H1 (cell line): ENCODE measurements around the gene AKR1C1. TPM values are rescaled to one million over a fixed set of nuclear protein-coding genes. Genes with fewer than 3 reads are reported as not detected.

Source experiments
- CTCF ChIA-PET: fragments of 300-600 bp; sonication (Branson Sonifier 250); formaldehyde crosslinking; loops from one replicate; lab custom pipeline; 2021; ENCODE audit not compliant: partially characterized antibody; lab: Charles Lee
- POLR2A ChIA-PET: fragments of 300-600 bp; sonication (Branson Sonifier 250); formaldehyde crosslinking; loops from one replicate; lab custom pipeline; 2021; ENCODE audit warnings: inconsistent platforms; ENCODE audit not compliant: partially characterized antibody; lab: Charles Lee
- DNase-seq, 2 experiments: peaks; one replicate each; pipeline versions ENCODE4 v3.0.0 to v3.0.0-alpha.2; 2010 to 2022; ENCODE audit warnings: low spot score in 2 of 2, low read depth in 1 of 2, mixed read lengths in 1 of 2
- FAIRE-seq: peaks from 2 replicates; lab custom pipeline; 2011; peaks lifted over from hg19 to GRCh38; lab: Jason Lieb, UNC
- H2AFZ ChIP-seq: 2 replicates; pipeline ENCODE4 v1.8.1; 2012; ENCODE audit warnings: low read length, inconsistent platforms
- H2AK5ac ChIP-seq: 2 replicates; pipeline ENCODE4 v1.6.1; 2013; ENCODE audit warnings: low read depth, low read length
- H2BK120ac ChIP-seq: replicated peaks from 2 replicates; pipeline ENCODE3; 2013; ENCODE audit warnings: low read depth, low read length, inconsistent platforms
- H2BK12ac ChIP-seq: 2 replicates; pipeline ENCODE4 v1.6.1; 2013; ENCODE audit warnings: low read depth, low read length
- H2BK15ac ChIP-seq: 2 replicates; pipeline ENCODE4 v1.6.1; 2013; ENCODE audit warnings: low read length
- H2BK20ac ChIP-seq: 2 replicates; pipeline ENCODE4 v1.6.1; 2013; ENCODE audit warnings: low read length
- H2BK5ac ChIP-seq: 2 replicates; pipeline ENCODE4 v1.6.1; 2013; ENCODE audit warnings: low read depth, low read length
- H3K14ac ChIP-seq: 2 replicates; pipeline ENCODE4 v1.6.1; 2013; ENCODE audit warnings: inconsistent platforms; ENCODE audit not compliant: insufficient read length
- H3K18ac ChIP-seq: 2 replicates; pipeline ENCODE4 v1.6.1; 2013; ENCODE audit warnings: low read length; ENCODE audit errors: extremely low read depth
- H3K23ac ChIP-seq: 2 replicates; pipeline ENCODE4 v1.6.1; 2013; ENCODE audit warnings: inconsistent platforms; ENCODE audit not compliant: insufficient read length
- H3K23me2 ChIP-seq: 2 replicates; pipeline ENCODE4 v1.6.1; 2013; ENCODE audit warnings: low read depth, low read length
- H3K27ac ChIP-seq: 2 replicates; pipeline ENCODE4 v1.6.1; 2011; ENCODE audit warnings: low read depth, low read length, inconsistent platforms
- H3K27me3 ChIP-seq, 4 experiments: replicated peaks in 1 of 4; 1 replicate in 1 of 4; 2 replicates in 3 of 4; pipeline versions ENCODE4 v1.6.1 to v1.8.1; 2011 to 2013; ENCODE audit warnings: low read length in 3 of 4, mild to moderate bottlenecking in 3 of 4, inconsistent platforms in 2 of 4, mixed read lengths in 2 of 4, moderate library complexity in 1 of 4; ENCODE audit not compliant: control insufficient read depth in 3 of 4, insufficient read depth in 3 of 4; ENCODE audit errors: extremely low read depth in 1 of 4
- H3K36me3 ChIP-seq, 4 experiments: 2 replicates each; pipeline versions ENCODE4 v1.6.1 to v1.8.1; 2011 to 2013; ENCODE audit warnings: mild to moderate bottlenecking in 4 of 4, low read length in 3 of 4, moderate library complexity in 2 of 4, control low read depth in 1 of 4, inconsistent platforms in 1 of 4; ENCODE audit not compliant: insufficient read depth in 4 of 4, control insufficient read depth in 2 of 4
- H3K4ac ChIP-seq: replicated peaks from 2 replicates; pipeline ENCODE3; 2013; ENCODE audit warnings: low read length, low read depth, mixed read lengths, inconsistent platforms; ENCODE audit not compliant: insufficient read length
- H3K4me1 ChIP-seq, 4 experiments: replicated peaks in 1 of 4; 1 replicate in 1 of 4; 2 replicates in 3 of 4; pipeline versions ENCODE4 v1.6.1 to v1.8.1; 2011 to 2013; ENCODE audit warnings: low read length in 3 of 4, inconsistent platforms in 2 of 4, mixed read lengths in 1 of 4; ENCODE audit not compliant: insufficient read depth in 4 of 4, control insufficient read depth in 3 of 4
- H3K4me2 ChIP-seq, 2 experiments: 2 replicates each; pipeline versions ENCODE4 v1.6.1 to v1.8.1; 2011 to 2013; ENCODE audit warnings: low read depth in 2 of 2, low read length in 2 of 2, control low read depth in 1 of 2, inconsistent platforms in 1 of 2, mild to moderate bottlenecking in 1 of 2; ENCODE audit not compliant: insufficient read depth in 1 of 2
- H3K4me3 ChIP-seq, 4 experiments: fragments of 200-600, 300-600 bp in 1 of 4; sonication (generic), shearing (Covaris generic), sonication (Bioruptor Twin) in 1 of 4; 2 replicates each; pipeline versions ENCODE4 v1.5.1 to v1.8.1; 2011 to 2016; ENCODE audit warnings: low read length in 4 of 4, low read depth in 3 of 4, control low read depth in 2 of 4, inconsistent platforms in 2 of 4, mild to moderate bottlenecking in 2 of 4, mixed read lengths in 1 of 4, moderate library complexity in 1 of 4; ENCODE audit not compliant: insufficient read depth in 2 of 4; ENCODE audit errors: extremely low read depth in 1 of 4
- H3K56ac ChIP-seq: replicated peaks from 2 replicates; pipeline ENCODE3; 2013; ENCODE audit warnings: low read depth, mild to moderate bottlenecking, mixed read lengths, low read length, inconsistent platforms; ENCODE audit not compliant: insufficient read length
- H3K79me1 ChIP-seq: 2 replicates; pipeline ENCODE4 v1.6.1; 2013; ENCODE audit warnings: low read depth, low read length, control low read depth
- H3K79me2 ChIP-seq, 2 experiments: 2 replicates each; pipeline versions ENCODE4 v1.6.1 to v1.8.1; 2012 to 2013; ENCODE audit warnings: low read length in 2 of 2, mild to moderate bottlenecking in 2 of 2, inconsistent platforms in 1 of 2; ENCODE audit not compliant: insufficient read depth in 2 of 2, control insufficient read depth in 1 of 2
- H3K9ac ChIP-seq, 4 experiments: replicated peaks in 1 of 4; 1 replicate in 1 of 4; 2 replicates in 3 of 4; pipeline versions ENCODE4 v1.6.1 to v1.8.1; 2011 to 2013; ENCODE audit warnings: low read depth in 3 of 4, low read length in 3 of 4, control low read depth in 2 of 4, mild to moderate bottlenecking in 2 of 4, moderate library complexity in 2 of 4, inconsistent platforms in 1 of 4; ENCODE audit errors: extremely low read depth in 1 of 4
- H3K9me3 ChIP-seq, 2 experiments: 2 replicates each; pipeline versions ENCODE4 v1.6.1 to v1.8.1; 2012 to 2013; ENCODE audit warnings: mild to moderate bottlenecking in 2 of 2, moderate library complexity in 2 of 2, control low read depth in 1 of 2, inconsistent platforms in 1 of 2, low read depth in 1 of 2, low read length in 1 of 2, mixed read lengths in 1 of 2; ENCODE audit not compliant: insufficient read depth in 2 of 2
- H4K20me1 ChIP-seq, 2 experiments: replicated peaks in 1 of 2; 2 replicates each; pipeline versions ENCODE3 to v1.8.1; 2011 to 2013; ENCODE audit warnings: inconsistent platforms in 2 of 2, low read length in 2 of 2, mild to moderate bottlenecking in 1 of 2; ENCODE audit not compliant: insufficient read depth in 2 of 2, control insufficient read depth in 1 of 2
- H4K5ac ChIP-seq: 2 replicates; pipeline ENCODE4 v1.6.1; 2013; ENCODE audit warnings: low read length, low read depth, mixed read lengths, inconsistent platforms; ENCODE audit not compliant: insufficient read length
- H4K8ac ChIP-seq: 2 replicates; pipeline ENCODE4 v1.8.0; 2013; ENCODE audit warnings: mild to moderate bottlenecking, moderate library complexity, low read length, inconsistent platforms; ENCODE audit not compliant: insufficient read depth; ENCODE audit errors: extremely low read depth
- H4K91ac ChIP-seq: replicated peaks from 2 replicates; pipeline ENCODE3; 2013; ENCODE audit warnings: low read length, mixed read lengths, inconsistent platforms; ENCODE audit not compliant: insufficient read length
- BACH1 ChIP-seq: IDR thresholded peaks from 2 replicates; pipeline ENCODE4 v1.6.1; 2012; ENCODE audit warnings: low read length, improper control_type of control experiment
- CREB1 ChIP-seq: IDR thresholded peaks from 2 replicates; pipeline ENCODE4 v1.6.1; 2012; ENCODE audit warnings: inconsistent platforms
- EZH2 ChIP-seq: fragments of 200-600 bp; sonication (generic); IDR thresholded peaks from 2 replicates; pipeline ENCODE4 v1.7.1; 2012; ENCODE audit warnings: low read depth, mild to moderate bottlenecking, moderate library complexity, low read length, inconsistent platforms; ENCODE audit not compliant: severe bottlenecking
- JUN ChIP-seq: IDR thresholded peaks from 2 replicates; pipeline ENCODE4 v1.6.1; 2011; ENCODE audit warnings: low read depth, mild to moderate bottlenecking, improper control_type of control experiment, low read length
- MAFK ChIP-seq: IDR thresholded peaks from 2 replicates; pipeline ENCODE4 v1.6.1; 2012; ENCODE audit warnings: low read depth, mild to moderate bottlenecking, improper control_type of control experiment, low read length
- POLR2AphosphoS5 ChIP-seq: IDR thresholded peaks from 2 replicates; pipeline ENCODE4 v1.6.1; 2011; ENCODE audit warnings: low read depth, low read length
- RBBP5 ChIP-seq: IDR thresholded peaks from 2 replicates; pipeline ENCODE4 v1.7.1; 2012; ENCODE audit warnings: low read depth, mild to moderate bottlenecking, inconsistent platforms, low read length, moderate library complexity, borderline replicate concordance
- SRF ChIP-seq: IDR thresholded peaks from 2 replicates; pipeline ENCODE4 v1.6.1; 2011; ENCODE audit warnings: mild to moderate bottlenecking, low read depth, low read length, moderate library complexity
- TEAD4 ChIP-seq: IDR thresholded peaks from 2 replicates; pipeline ENCODE4 v1.6.1; 2012; ENCODE audit warnings: low read depth, low read length, inconsistent platforms, mixed read lengths
- WGBS, 2 experiments: shearing (Covaris generic) in 1 of 2; methylation state at CpG; one replicate each; pipeline versions ENCODE4 v1.1.6 to v1.1.7; 2013 to 2015; ENCODE audit warnings: low lambda C conversion rate in 2 of 2, mixed read lengths in 2 of 2, inconsistent platforms in 1 of 2, low coverage in 1 of 2, missing lambda C conversion rate in 1 of 2; ENCODE audit not compliant: insufficient replicate concordance in 2 of 2, insufficient coverage in 1 of 2, insufficient read length in 1 of 2; ENCODE audit errors: extremely low coverage in 1 of 2, missing lambda C conversion rate in 1 of 2; 5-methylcytosine and 5-hydroxymethylcytosine counted together
- polyA plus RNA-seq, 7 experiments: library from polyadenylated mRNA; depleted of rRNA in 3 of 7; stranded (reverse) in 5 of 7; unstranded in 2 of 7; fragments of >200 nt in 5 of 7; fragments of 200-250 nt in 2 of 7; gene quantifications; 1 replicate in 5 of 7; 2 replicates in 1 of 7; 4 replicates in 1 of 7; pipeline versions ENCODE4 v1.2.1 to v1.2.3, GENCODE V29; 2011 to 2013; ENCODE audit warnings: missing spikeins in 2 of 7, mixed read lengths in 2 of 7
- total RNA-seq: library from RNA; stranded (reverse); fragmentation: NEBNext Ultra II Directional; extraction: Animal tissue kit (Norgen Biotek cat#: 25700); gene quantifications from 2 replicates; pipeline ENCODE4 v1.2.1, GENCODE V29; 2021
- TF ChIP-seq, protein P1 (sequence below): IDR thresholded peaks from 2 replicates; pipeline ENCODE4 v1.6.1; 2011; ENCODE audit warnings: low read length, improper control_type of control experiment
- TF ChIP-seq, protein P2 (sequence below): IDR thresholded peaks from 2 replicates; pipeline ENCODE4 v1.6.1; 2012; ENCODE audit warnings: inconsistent platforms

AKR1C1 gene
- total and polyA plus RNA-seq, 2 of the 8 experiments (the other 6 are each of a cell fraction or from before 2014, with no cell fraction given) = 1.4 to 2.1 TPM

DNA sequence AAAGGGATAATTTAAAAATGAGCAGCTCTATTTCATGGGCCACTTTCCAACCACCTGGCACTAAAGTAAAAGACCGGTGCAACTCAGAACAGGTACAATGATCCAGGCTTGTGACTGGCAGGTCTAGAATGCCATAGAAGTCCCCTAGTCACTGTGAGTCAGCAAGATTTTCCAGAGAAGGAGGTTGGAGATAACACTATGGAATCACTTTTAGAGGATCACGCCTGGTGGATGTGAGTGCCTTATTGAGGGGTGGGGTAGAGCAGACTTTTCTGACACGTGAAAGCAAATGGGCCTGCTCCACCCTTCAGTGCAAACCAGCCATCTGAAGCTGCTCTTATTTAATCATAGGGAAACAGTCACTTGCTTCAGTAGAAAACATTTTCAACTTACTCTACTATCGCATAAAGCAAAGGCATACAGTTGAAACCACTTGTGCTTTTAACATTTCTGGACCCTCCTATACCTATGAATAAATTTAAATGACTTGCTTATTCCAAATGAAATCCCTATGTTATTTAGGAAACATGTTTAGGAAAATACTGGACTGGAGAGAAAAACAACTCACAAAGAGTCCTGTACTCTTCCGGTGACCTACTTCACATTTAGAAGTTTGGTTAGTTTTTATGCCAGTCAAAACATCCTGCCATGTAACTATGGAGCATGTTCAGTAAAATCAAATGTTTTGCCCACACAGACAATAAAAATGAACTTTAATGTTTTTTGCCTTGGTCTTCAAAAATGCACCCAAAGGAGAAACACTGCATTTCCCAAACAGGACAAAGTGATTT is 21.5 kb upstream of the AKR1C1 start:
- H4K20me1 ChIP-seq = no peaks in the 10 kb centered on the region
- no peak overlapping the region for H3K23ac ChIP-seq
- no peak overlapping the region for H3K56ac ChIP-seq
- no peak for DNase-seq
- H2AK5ac ChIP-seq = no peak overlapping the region
- H3K23me2 ChIP-seq = no peaks in the 10 kb centered on the region
- H2BK120ac ChIP-seq = no peak overlapping the region
- H3K27ac ChIP-seq = no peak overlapping the region
- H3K79me2 ChIP-seq = no peaks in the 10 kb centered on the region
- no peaks in the 10 kb centered on the region for H3K27me3 ChIP-seq
- H3K4me3 ChIP-seq = no peak overlapping the region
- TF ChIP-seq BACH1 (peak; percentile 14; the same call in 1 of the 2 replicates), EZH2 (no peak), TEAD4 (no peak), RBBP5 (no peak), CREB1 (no peak), SRF (no peak), POLR2AphosphoS5 (no peak), MAFK (peak; percentile 5; the same call in 1 of the 2 replicates), JUN (no peak)
- TF ChIP-seq, protein P1, sequence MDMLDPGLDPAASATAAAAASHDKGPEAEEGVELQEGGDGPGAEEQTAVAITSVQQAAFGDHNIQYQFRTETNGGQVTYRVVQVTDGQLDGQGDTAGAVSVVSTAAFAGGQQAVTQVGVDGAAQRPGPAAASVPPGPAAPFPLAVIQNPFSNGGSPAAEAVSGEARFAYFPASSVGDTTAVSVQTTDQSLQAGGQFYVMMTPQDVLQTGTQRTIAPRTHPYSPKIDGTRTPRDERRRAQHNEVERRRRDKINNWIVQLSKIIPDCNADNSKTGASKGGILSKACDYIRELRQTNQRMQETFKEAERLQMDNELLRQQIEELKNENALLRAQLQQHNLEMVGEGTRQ = no peak
- TF ChIP-seq, protein P2, sequence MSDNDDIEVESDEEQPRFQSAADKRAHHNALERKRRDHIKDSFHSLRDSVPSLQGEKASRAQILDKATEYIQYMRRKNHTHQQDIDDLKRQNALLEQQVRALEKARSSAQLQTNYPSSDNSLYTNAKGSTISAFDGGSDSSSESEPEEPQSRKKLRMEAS = no peak
- TF ChIP-seq, all 59 proteins: peak for 2
- WGBS, 2 experiments = 87% methylated on average over 5 of the region's 5 CpGs; no CpG with 5 or more reads in 1 of the 2 experiments
- Histone ChIP-seq H3K9me3 (peaks cover 0 to 8% of the 10 kb centered on the region in 2 experiments; a peak in 2 of 4 replicates), H3K4ac (no peak overlapping the region), H3K36me3 (no peaks in the 10 kb centered on the region; a peak in 1 of 8 replicates), H3K9ac (no peak overlapping the region), H3K14ac (no peak overlapping the region), H2BK12ac (0 out of 2 replicates have a peak overlapping the region, but pooled peaks have one; percentile 60), H3K4me1 (peaks cover 2 to 15% (median 9%) of the 10 kb centered on the region in 4 experiments), H4K91ac (no peak overlapping the region), H4K8ac (no peak overlapping the region), H3K18ac (peak overlapping the region; percentile 19), H2AFZ (no peak overlapping the region), H4K5ac (no peak overlapping the region), H3K4me2 (no peak overlapping the region), H2BK15ac (no peak overlapping the region), H2BK5ac (no peak overlapping the region), H2BK20ac (no peak overlapping the region), H3K79me1 (no peaks in the 10 kb centered on the region)
- FAIRE-seq = no peak
- POLR2A ChIA-PET = no interaction called here
- CTCF ChIA-PET = no interaction called here
